ENCODE measurements around the gene ANO8.
"Not testable (repeated sequence)": the region's sequence is repeated elsewhere in the genome, so short reads cannot be mapped to it uniquely, and the experiment has no call there.

Gene ANO8

GRCh38 chr19:17286263-17286662, 48.4 kb downstream of the ANO8 start:
- DNase-seq = no peak

GRCh38 chr19:17285415-17286135, 49.1 kb downstream of the ANO8 start:
- no peak for DNase-seq

- no peak for DNase-seq
Measured at GRCh38 chr19:17283504-17283996, 51.1 kb downstream of the ANO8 start.

GRCh38 chr19:17282488-17283125, 52.0 kb downstream of the ANO8 start:
- DNase-seq = peak; percentile 67 to 74

- DNase-seq = no peak
Measured at GRCh38 chr19:17281391-17282304, 53.0 kb downstream of the ANO8 start, which contains the start of gene ANKLE1. Gene ANKLE1, plus strand, starts transcription at chr19:17281901. Its CDS starts 20 bp downstream, at chr19:17281921.

- DNase-seq = no peak
Measured at GRCh38 chr19:17279436-17279835, 55.2 kb downstream of the ANO8 start.

- DNase-seq = no peak
Measured at GRCh38 chr19:17275441-17276175, 59.0 kb downstream of the ANO8 start.

- not testable (repeated sequence) for DNase-seq
Measured at GRCh38 chr19:17274892-17275291, 59.8 kb downstream of the ANO8 start.

All from SW 1271 (cell line).